GM19328 (cell line): ENCODE data around the gene MAPK4.

Source experiments
- ATAC-seq: cut with Tn5 transposase; IDR thresholded peaks from one replicate; pipeline ENCODE4 v1.9.1; 2021; ENCODE audit warnings: mild to moderate bottlenecking, moderate library complexity; ENCODE audit not compliant: unreplicated experiment

Gene MAPK4

GRCh38 chr18:50651334-50651733 lies 91.4 kb downstream of the MAPK4 start:
- ATAC-seq: no peak

GRCh38 chr18:50653402-50654093 lies 93.7 kb downstream of the MAPK4 start:
- no peak for ATAC-seq

- ATAC-seq: no peak
These were observed 94.3 kb downstream of the MAPK4 start for GRCh38 chr18:50654211-50654610.

GRCh38 chr18:50654658-50655550 lies 95.0 kb downstream of the MAPK4 start:
- no peak for ATAC-seq

- ATAC-seq: no peak
These were observed 96.5 kb downstream of the MAPK4 start for GRCh38 chr18:50656396-50656795.

- ATAC-seq: no peak
These were observed 97.1 kb downstream of the MAPK4 start for GRCh38 chr18:50656841-50657470.

- no peak for ATAC-seq
These were observed 98.7 kb downstream of the MAPK4 start for GRCh38 chr18:50658601-50659000.

GRCh38 chr18:50659091-50660003 lies 99.5 kb downstream of the MAPK4 start:
- no peak for ATAC-seq

- no peak for ATAC-seq
These were observed 101.1 kb downstream of the MAPK4 start for GRCh38 chr18:50661013-50661412.

- no peak for ATAC-seq
These were observed 102.3 kb downstream of the MAPK4 start for GRCh38 chr18:50662177-50662576.

- no peak for ATAC-seq
These were observed 103.0 kb downstream of the MAPK4 start for GRCh38 chr18:50662775-50663383.

GRCh38 chr18:50663626-50664441 lies 103.9 kb downstream of the MAPK4 start:
- ATAC-seq: no peak

- ATAC-seq: no peak
These were observed 105.1 kb downstream of the MAPK4 start for GRCh38 chr18:50665015-50665414.

- no peak for ATAC-seq
These were observed 105.6 kb downstream of the MAPK4 start for GRCh38 chr18:50665519-50665918.

GRCh38 chr18:50666536-50666935 lies 106.6 kb downstream of the MAPK4 start:
- ATAC-seq: no peak

- no peak for ATAC-seq
These were observed 111.5 kb downstream of the MAPK4 start for GRCh38 chr18:50671376-50671775.

- no peak for ATAC-seq
These were observed 114.6 kb downstream of the MAPK4 start for GRCh38 chr18:50674307-50674980.

- no peak for ATAC-seq
These were observed 115.2 kb downstream of the MAPK4 start for GRCh38 chr18:50675043-50675442.

GRCh38 chr18:50678651-50679050 lies 118.8 kb downstream of the MAPK4 start:
- ATAC-seq: no peak
